Measurements from ENCODE around the gene MAP6.

Gene MAP6

GRCh38 chr11:75627906-75628668 is 40.8 kb downstream of the MAP6 start:
- DNase-seq (ENCODE audit: low read depth): no peak

- DNase-seq (ENCODE audit: low read depth): no peak
Measured at GRCh38 chr11:75626889-75627529, 41.8 kb downstream of the MAP6 start.

GRCh38 chr11:75625991-75626888 is 42.6 kb downstream of the MAP6 start:
- DNase-seq (ENCODE audit: low read depth): no peak

GRCh38 chr11:75625021-75625420 is 43.8 kb downstream of the MAP6 start:
- no peak for DNase-seq (ENCODE audit: low read depth)

- no peak for DNase-seq (ENCODE audit: low read depth)
Measured at GRCh38 chr11:75616281-75616680, 52.6 kb downstream of the MAP6 start.

GRCh38 chr11:75615751-75616150 is 53.1 kb downstream of the MAP6 start:
- no peak for DNase-seq (ENCODE audit: low read depth)

- no peak for DNase-seq (ENCODE audit: low read depth)
Measured at GRCh38 chr11:75611823-75612222, 57.0 kb downstream of the MAP6 start.

GRCh38 chr11:75606099-75606498 is 62.7 kb downstream of the MAP6 start:
- no peak for DNase-seq (ENCODE audit: low read depth)

GRCh38 chr11:75603791-75604736 is 64.8 kb downstream of the MAP6 start:
- DNase-seq (ENCODE audit: low read depth): no peak

GRCh38 chr11:75602951-75603350 is 65.9 kb downstream of the MAP6 start:
- no peak for DNase-seq (ENCODE audit: low read depth)

GRCh38 chr11:75601494-75601893 is 67.3 kb downstream of the MAP6 start:
- no peak for DNase-seq (ENCODE audit: low read depth)

GRCh38 chr11:75600356-75600755 is 68.5 kb downstream of the MAP6 start:
- no peak for DNase-seq (ENCODE audit: low read depth)

GRCh38 chr11:75598900-75599299 is 69.9 kb downstream of the MAP6 start:
- no peak for DNase-seq (ENCODE audit: low read depth)

- DNase-seq (ENCODE audit: low read depth): no peak
Measured at GRCh38 chr11:75598264-75598663, 70.6 kb downstream of the MAP6 start.

- DNase-seq (ENCODE audit: low read depth): no peak
Measured at GRCh38 chr11:75597636-75598035, 71.2 kb downstream of the MAP6 start.

GRCh38 chr11:75596914-75597313 is 71.9 kb downstream of the MAP6 start:
- DNase-seq (ENCODE audit: low read depth): no peak

GRCh38 chr11:75595429-75595828 is 73.4 kb downstream of the MAP6 start:
- DNase-seq (ENCODE audit: low read depth): no peak

GRCh38 chr11:75594211-75594610 is 74.6 kb downstream of the MAP6 start:
- DNase-seq (ENCODE audit: low read depth): no peak

GRCh38 chr11:75593286-75593915 is 75.4 kb downstream of the MAP6 start:
- no peak for DNase-seq (ENCODE audit: low read depth)

- no peak for DNase-seq (ENCODE audit: low read depth)
Measured at GRCh38 chr11:75592715-75593114, 76.1 kb downstream of the MAP6 start.

- DNase-seq (ENCODE audit: low read depth): no peak
Measured at GRCh38 chr11:75591966-75592365, 76.9 kb downstream of the MAP6 start.
